NCI-H146 (cell line): ENCODE results near the gene VWDE.

Experiments
- DNase-seq: peaks from one replicate; lab custom pipeline; 2025; lab: John Stamatoyannopoulos, UW

The VWDE gene

GRCh38 chr7:12328888-12329770 lies 74.5 kb downstream of the VWDE start:
- DNase-seq, result no peak

GRCh38 chr7:12327922-12328321 lies 75.7 kb downstream of the VWDE start:
- DNase-seq, result no peak

GRCh38 chr7:12325646-12326045 lies 78.0 kb downstream of the VWDE start:
- DNase-seq, result no peak

GRCh38 chr7:12323415-12323814 lies 80.2 kb downstream of the VWDE start:
- DNase-seq, result no peak

- DNase-seq, result no peak
Measured at GRCh38 chr7:12322903-12323300, 80.8 kb downstream of the VWDE start.

- no peak for DNase-seq
Measured at GRCh38 chr7:12322284-12322902, 81.3 kb downstream of the VWDE start.

GRCh38 chr7:12320987-12321647 lies 82.5 kb downstream of the VWDE start:
- DNase-seq, result no peak

GRCh38 chr7:12320241-12320986 lies 83.3 kb downstream of the VWDE start:
- DNase-seq, result no peak

GRCh38 chr7:12317675-12318074 lies 86.0 kb downstream of the VWDE start:
- no peak for DNase-seq

- DNase-seq, result no peak
Measured at GRCh38 chr7:12316925-12317324, 86.7 kb downstream of the VWDE start.

GRCh38 chr7:12315049-12315448 lies 88.6 kb downstream of the VWDE start:
- DNase-seq, result no peak

- no peak for DNase-seq
Measured at GRCh38 chr7:12314199-12314598, 89.5 kb downstream of the VWDE start.

GRCh38 chr7:12305502-12305901 lies 98.2 kb downstream of the VWDE start:
- no peak for DNase-seq

GRCh38 chr7:12303495-12303894 lies 100.2 kb downstream of the VWDE start:
- no peak for DNase-seq

GRCh38 chr7:12303062-12303461 lies 100.6 kb downstream of the VWDE start:
- DNase-seq, result no peak

GRCh38 chr7:12300415-12300814 lies 103.2 kb downstream of the VWDE start:
- DNase-seq, result no peak

- no peak for DNase-seq
Measured at GRCh38 chr7:12299367-12299766, 104.3 kb downstream of the VWDE start.

GRCh38 chr7:12297283-12298108 lies 106.2 kb downstream of the VWDE start:
- DNase-seq, result no peak

- no peak for DNase-seq
Measured at GRCh38 chr7:12296051-12296570, 107.6 kb downstream of the VWDE start.

GRCh38 chr7:12294701-12295100 lies 109.0 kb downstream of the VWDE start:
- DNase-seq, result no peak

GRCh38 chr7:12291870-12292269 lies 111.8 kb downstream of the VWDE start:
- no peak for DNase-seq
